ENCODE data around the gene PALS1. TPM values are rescaled to one million over a fixed set of nuclear protein-coding genes. Genes with fewer than 3 reads are reported as not detected.

The PALS1 gene
- total and polyA plus RNA-seq, 2 experiments from 2014 or later, result 9.1 to 26.7 TPM

DNA sequence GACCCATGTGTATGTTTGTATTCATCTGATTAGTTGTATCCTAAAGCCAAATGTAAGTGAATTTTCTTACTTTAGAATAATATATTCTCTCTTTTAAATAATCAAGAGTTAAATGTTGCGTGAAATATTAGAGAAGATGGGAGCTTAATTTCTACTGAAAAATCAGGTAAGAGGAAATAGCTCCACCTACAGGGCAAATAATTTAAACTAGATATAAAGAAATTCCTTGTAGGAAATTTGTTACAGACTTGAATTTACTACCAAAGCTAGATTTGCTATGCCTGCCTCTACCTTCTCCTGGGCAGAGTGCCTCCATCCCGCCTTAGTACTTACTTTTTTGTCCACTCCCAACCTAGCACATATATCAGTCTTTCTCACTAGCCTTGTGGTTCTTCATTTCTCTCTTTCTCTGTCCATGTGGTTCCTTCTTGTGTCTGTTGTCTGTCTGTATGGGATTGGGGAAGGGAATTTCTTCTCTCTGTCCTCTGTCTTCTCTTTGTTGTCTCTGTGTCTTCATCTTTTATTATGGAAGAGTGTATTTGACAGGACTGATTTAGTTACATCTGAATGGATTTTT lies 44.7 kb downstream of the PALS1 start:
- no peaks in the 10 kb centered on the region for H3K27me3 ChIP-seq (ENCODE audit: insufficient read depth)
- DNase-seq (ENCODE audit: low spot score) (peak; percentile 82), ATAC-seq (no peak; the same call in 2 of the 3 replicates)
- peaks cover 4% of the 10 kb centered on the region; the same call in 1 of the 2 replicates for H3K4me1 ChIP-seq (ENCODE audit: insufficient read depth)
- no peak overlapping the region for H3K4me2 ChIP-seq
- H3K79me2 ChIP-seq (replicated peaks; ENCODE audit: insufficient read depth), result no peaks in the 10 kb centered on the region
- TF ChIP-seq JUNB (IDR thresholded peaks at IDR 0.05; ENCODE audit: unreplicated experiment) (no peak), ETS1 (IDR thresholded peaks at IDR 0.05) (no peak), POLR2AphosphoS5 (IDR thresholded peaks at IDR 0.05; ENCODE audit: low read depth) (no peak), CTCF (conservative IDR thresholded peaks at IDR 0.05; ENCODE audit: low read depth in 2 of 2) (peak in 1 of 2 experiments; percentile 71; a peak in 3 of 4 replicates)
- Mint-ChIP-seq H3K9me3 (no peaks in the 10 kb centered on the region), H3K4me3 (no peak overlapping the region), H3K27me3 (ENCODE audit: insufficient read depth, low read depth, poor library complexity) (peaks cover 6% of the 10 kb centered on the region), H3K4me1 (no peaks in the 10 kb centered on the region), H3K36me3 (ENCODE audit: low read depth) (no peaks in the 10 kb centered on the region), H3K27ac (no peak overlapping the region)
- H4K20me1 ChIP-seq (replicated peaks; ENCODE audit: insufficient read depth), result no peaks in the 10 kb centered on the region
- H3F3A ChIP-seq (replicated peaks; ENCODE audit: low read depth), result no peaks in the 10 kb centered on the region
- H3K27ac ChIP-seq (ENCODE audit: low read depth), result no peak overlapping the region; the same call in 1 of the 2 replicates
- no peaks in the 10 kb centered on the region for H3K9me2 ChIP-seq (ENCODE audit: insufficient read depth)
- no peak overlapping the region for H3K4me3 ChIP-seq
- H3K36me3 ChIP-seq (ENCODE audit: insufficient read depth), result no peaks in the 10 kb centered on the region
- H2AFZ ChIP-seq, result no peak overlapping the region

Other genes starting within 250 kb of the PALS1 start
- not detected in 2 replicates for gene GARIN2, start 52.0 kb upstream of the PALS1 start, total RNA-seq (2014; rRNA removed; shearing (Covaris generic))
- 0.28 and 0.44 TPM in 2 replicates for gene GARIN2, start 52.0 kb upstream of the PALS1 start, polyA plus RNA-seq (2016; fragmentation: Nextera tagmentation; extraction: Ambion mirVana)
- 61.5 and 74.2 TPM in 2 replicates for gene ATP6V1D, start 118.4 kb downstream of the PALS1 start, total RNA-seq (2014; rRNA removed; shearing (Covaris generic))
- gene ATP6V1D, start 118.4 kb downstream of the PALS1 start, polyA plus RNA-seq (2016; fragmentation: Nextera tagmentation; extraction: Ambion mirVana), result 87.8 and 105 TPM in 2 replicates
- gene EIF2S1, start 118.9 kb downstream of the PALS1 start, total RNA-seq (2014; rRNA removed; shearing (Covaris generic)), result 123 and 170 TPM in 2 replicates
- 63.7 and 121 TPM in 2 replicates for gene EIF2S1, start 118.9 kb downstream of the PALS1 start, polyA plus RNA-seq (2016; fragmentation: Nextera tagmentation; extraction: Ambion mirVana)
- 1.0 TPM in 1 of 2 replicates, not detected in the other for gene PLEK2, start 170.7 kb downstream of the PALS1 start, total RNA-seq (2014; rRNA removed; shearing (Covaris generic))
- 0.61 and 2.2 TPM in 2 replicates for gene PLEK2, start 170.7 kb downstream of the PALS1 start, polyA plus RNA-seq (2016; fragmentation: Nextera tagmentation; extraction: Ambion mirVana)
- gene TMEM229B, start 247.3 kb downstream of the PALS1 start, total RNA-seq (2014; rRNA removed; shearing (Covaris generic)), result 1.6 and 2.4 TPM in 2 replicates
- gene TMEM229B, start 247.3 kb downstream of the PALS1 start, polyA plus RNA-seq (2016; fragmentation: Nextera tagmentation; extraction: Ambion mirVana), result 0.42 TPM in 1 of 2 replicates, not detected in the other

Data from GM23338 (cell line).